ENCODE results near the gene STUB1. TPM values are rescaled to one million over a fixed set of nuclear protein-coding genes. Genes with fewer than 3 reads are reported as not detected.

The STUB1 gene
- total RNA-seq, 1 experiment from 2014 or later: 102 TPM

- H3K79me1 ChIP-seq (ENCODE audit: insufficient read depth, low read depth, low read length, poor library complexity, severe bottlenecking): no peaks in the 10 kb centered on the region
- H3T11ph ChIP-seq (ENCODE audit: low read length): no peak overlapping the region
- H2BK5ac ChIP-seq (ENCODE audit: insufficient read length, low read length): no peak overlapping the region
- H3K27ac ChIP-seq (ENCODE audit: insufficient read length, low read depth, low read length): no peak overlapping the region
- H4K91ac ChIP-seq (ENCODE audit: insufficient read length, low read depth, low read length): no peak overlapping the region
- no peak for TF ChIP-seq CTCF (conservative IDR thresholded peaks at IDR 0.05)
- H2BK20ac ChIP-seq (ENCODE audit: low read depth, low read length, poor library complexity, severe bottlenecking): no peak overlapping the region
- peaks cover 16 to 34% of the 10 kb centered on the region in 2 experiments for H3K4me1 Mint-ChIP-seq
- H3K56ac ChIP-seq (ENCODE audit: insufficient read length, low read depth, low read length): no peak overlapping the region
- H3K79me2 ChIP-seq (ENCODE audit: insufficient read depth, low read length): peaks cover 2% of the 10 kb centered on the region; the same call in 1 of the 2 replicates
- no CpG with 5 or more reads among the region's 22 CpGs for WGBS (ENCODE audit: extremely low coverage, insufficient read length, low lambda C conversion rate)
- no peak overlapping the region for H3K18ac ChIP-seq (ENCODE audit: insufficient read length, low read depth, low read length)
- no peak overlapping the region for H2AK5ac ChIP-seq (ENCODE audit: insufficient read length, low read length)
- peaks cover 0 to 6% (median 1%) of the 10 kb centered on the region in 3 experiments; a peak in 4 of 7 replicates for H3K36me3 Mint-ChIP-seq (ENCODE audit: insufficient read depth in 1 of 3, low read depth in 3 of 3)
- peak overlapping the region; percentile 63 to 82; a peak in 2 of 5 replicates for H3K4me3 Mint-ChIP-seq
- no peaks in the 10 kb centered on the region; the same call in 1 of the 2 replicates for H3K4me1 ChIP-seq (ENCODE audit: insufficient read depth, low read length)
- no peak overlapping the region for H3K14ac ChIP-seq (ENCODE audit: insufficient read depth, low read length)
- H4K20me1 ChIP-seq (ENCODE audit: control insufficient read depth, insufficient read depth, insufficient read length): no peaks in the 10 kb centered on the region
- no peaks in the 10 kb centered on the region for H3K9me3 ChIP-seq (ENCODE audit: control insufficient read depth, low read depth, low read length)
- no peaks in the 10 kb centered on the region for H3K27me3 ChIP-seq (ENCODE audit: insufficient read depth, low read length)
- no peak overlapping the region for H2BK12ac ChIP-seq (ENCODE audit: insufficient read length, low read depth, low read length)
- H3K9me3 Mint-ChIP-seq: peaks cover 3% of the 10 kb centered on the region in 2 experiments; a peak in 2 of 5 replicates
- no peak overlapping the region for H3K4me2 ChIP-seq (ENCODE audit: insufficient read depth, insufficient read length, low read length)
- DNase-seq: no peak
- no peak overlapping the region for H2AFZ ChIP-seq (ENCODE audit: low read length)
- peaks cover 15% of the 10 kb centered on the region for H3K23me2 ChIP-seq (ENCODE audit: insufficient read length, low read depth, low read length, poor library complexity, severe bottlenecking)
- H3K4ac ChIP-seq (ENCODE audit: low read depth, low read length): no peak overlapping the region
- no peak overlapping the region for H4K8ac ChIP-seq (replicated peaks; ENCODE audit: insufficient read length, low read depth, low read length)
- H3K27ac Mint-ChIP-seq: no peak overlapping the region
- no peak overlapping the region for H4K5ac ChIP-seq (ENCODE audit: insufficient read length, low read depth, low read length)
- no peak overlapping the region for H3K9ac ChIP-seq (ENCODE audit: extremely low read depth, insufficient read length, low read length)
- peaks cover 2% of the 10 kb centered on the region; the same call in 1 of the 2 replicates for H3K27me3 Mint-ChIP-seq (ENCODE audit: low read depth)
- no peak overlapping the region for H2BK120ac ChIP-seq (ENCODE audit: low read depth, low read length, poor library complexity, severe bottlenecking)
- H3K23ac ChIP-seq (ENCODE audit: insufficient read length, low read depth, low read length): no peak overlapping the region
- no peak overlapping the region for H2BK15ac ChIP-seq (ENCODE audit: low read depth, low read length)
Measured at GRCh38 chr16:634051-634670, 46.0 kb upstream of the STUB1 start.

Data from H9 (cell line).